Psoas muscle (tissue), 8 donors: ENCODE measurements around the gene TTBK1. TPM values are rescaled to one million over a fixed set of nuclear protein-coding genes. Genes with fewer than 3 reads are reported as not detected.

Experiments used
- ATAC-seq, 4 donors: fragments of 200-7000 bp; cut with Tn5 transposase; one replicate each; pipeline ENCODE4 v1.9.1; 2020; ENCODE audit warnings: moderate library complexity in 3 of 4, mild to moderate bottlenecking in 2 of 4
- DNase-seq, 2 donors: peaks; one replicate each; pipeline ENCODE4 v3.0.0-alpha.2; 2020
- H3K27ac ChIP-seq: fragments of 200-600 bp; one replicate; pipeline ENCODE4 v1.8.0; 2022
- H3K27me3 ChIP-seq, 3 donors: fragments of 200-600 bp in 1 of 3; one replicate each; pipeline versions ENCODE4 v1.6.1 to v1.8.0; 2013 to 2022; ENCODE audit warnings: low read length in 2 of 3, mild to moderate bottlenecking in 2 of 3, moderate library complexity in 1 of 3; ENCODE audit not compliant: insufficient read depth in 3 of 3
- H3K36me3 ChIP-seq, 2 donors: fragments of 200-600 bp in 1 of 2; one replicate each; pipeline versions ENCODE4 v1.6.1 to v1.8.0; 2013 to 2022; ENCODE audit warnings: low read depth in 1 of 2, mild to moderate bottlenecking in 1 of 2, moderate library complexity in 1 of 2; ENCODE audit not compliant: insufficient read depth in 1 of 2
- H3K4me1 ChIP-seq: fragments of 200-600 bp; one replicate; pipeline ENCODE4 v1.8.0; 2022
- H3K4me3 ChIP-seq: fragments of 200-600 bp; one replicate; pipeline ENCODE4 v1.8.0; 2022; ENCODE audit warnings: mild to moderate bottlenecking
- H3K9me3 ChIP-seq: fragments of 200-600 bp; one replicate; pipeline ENCODE4 v1.8.0; 2022
- WGBS, 3 donors: extraction: QIAGEN DNeasy Blood & Tissue Kit; methylation state at CpG; one replicate each; pipeline versions ENCODE4 v1.1.6 to v1.1.7; 2013; 5-methylcytosine and 5-hydroxymethylcytosine counted together
- intact Hi-C, 2 donors: fragments of 100-400 bp; cut with DNase I; formaldehyde crosslinking; loops; one replicate each; pipeline versions ENCODE4 v1.11.0 to v1.14.2; 2022
- polyA plus RNA-seq, 3 donors: library from polyadenylated mRNA; stranded (reverse); fragments of 200-250 nt; gene quantifications; one replicate each; pipeline ENCODE4 v1.2.3, GENCODE V29; 2013
- total RNA-seq, 4 donors: library from RNA; stranded (reverse); fragmentation: NEBNext Ultra II Directional in 2 of 4; extraction: Animal tissue kit (Norgen Biotek cat#: 25700) in 2 of 4; gene quantifications; one replicate each; pipeline versions ENCODE4 v1.2.1 to v1.2.4, GENCODE V29; 2021 to 2023
- TF ChIP-seq, protein P1 (sequence below): fragments of 200-600 bp; IDR thresholded peaks from one replicate; pipeline ENCODE4 v1.8.0; 2022; ENCODE audit warnings: antibody characterized with exemption
- donor health status: healthy with polysubstance abuse.
- donor health status: DM: no; HTN: no; CAD: no; lungs with moderate emphysema.
- donor health status: Bipolar disorder and iron deficiency.
- donor health status: healthy.
- donor health status: DM: yes; HTN: yes; CAD: no.
- donor health status: DM: no; HTN: no; CAD: no.
- donor health status: DM: no; HTN: no; CAD: no.
- donor health status: DM: yes; HTN: yes; CAD: no.

TTBK1 gene
- total and polyA plus RNA-seq, 7 donors, result 0.01 to 0.03 TPM; not detected in 5

DNA sequence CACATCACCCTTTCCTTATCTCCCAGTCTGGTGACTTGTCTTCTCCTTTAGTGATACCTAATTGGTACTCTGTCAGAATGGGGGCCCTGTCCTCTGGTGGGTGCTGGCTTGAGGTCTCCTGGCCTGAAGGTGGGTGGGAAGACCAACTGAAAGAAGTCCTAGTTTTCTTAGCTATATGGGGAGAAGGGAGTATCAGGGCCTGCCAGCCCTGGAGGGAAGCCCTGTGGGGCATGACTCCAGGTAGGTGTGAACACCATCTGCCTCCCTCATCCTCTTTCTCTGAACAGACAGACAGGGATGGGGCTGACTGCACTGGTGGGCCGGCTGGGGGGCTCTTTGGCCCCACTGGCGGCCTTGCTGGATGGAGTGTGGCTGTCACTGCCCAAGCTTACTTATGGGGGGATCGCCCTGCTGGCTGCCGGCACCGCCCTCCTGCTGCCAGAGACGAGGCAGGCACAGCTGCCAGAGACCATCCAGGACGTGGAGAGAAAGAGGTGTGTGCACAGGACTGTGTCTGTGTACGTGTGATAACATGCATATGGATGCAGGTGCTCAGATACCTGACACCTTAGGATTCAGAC is 60.6 kb downstream of the TTBK1 start:
- Histone ChIP-seq H3K27me3 (peaks cover 0 to 52% (median 3%) of the 10 kb centered on the region in 3 donors), H3K36me3 (no peaks in the 10 kb centered on the region), H3K27ac (no peak overlapping the region), H3K4me1 (peaks cover 7% of the 10 kb centered on the region), H3K4me3 (no peak overlapping the region), H3K9me3 (no peaks in the 10 kb centered on the region)
- TF ChIP-seq, protein P1, sequence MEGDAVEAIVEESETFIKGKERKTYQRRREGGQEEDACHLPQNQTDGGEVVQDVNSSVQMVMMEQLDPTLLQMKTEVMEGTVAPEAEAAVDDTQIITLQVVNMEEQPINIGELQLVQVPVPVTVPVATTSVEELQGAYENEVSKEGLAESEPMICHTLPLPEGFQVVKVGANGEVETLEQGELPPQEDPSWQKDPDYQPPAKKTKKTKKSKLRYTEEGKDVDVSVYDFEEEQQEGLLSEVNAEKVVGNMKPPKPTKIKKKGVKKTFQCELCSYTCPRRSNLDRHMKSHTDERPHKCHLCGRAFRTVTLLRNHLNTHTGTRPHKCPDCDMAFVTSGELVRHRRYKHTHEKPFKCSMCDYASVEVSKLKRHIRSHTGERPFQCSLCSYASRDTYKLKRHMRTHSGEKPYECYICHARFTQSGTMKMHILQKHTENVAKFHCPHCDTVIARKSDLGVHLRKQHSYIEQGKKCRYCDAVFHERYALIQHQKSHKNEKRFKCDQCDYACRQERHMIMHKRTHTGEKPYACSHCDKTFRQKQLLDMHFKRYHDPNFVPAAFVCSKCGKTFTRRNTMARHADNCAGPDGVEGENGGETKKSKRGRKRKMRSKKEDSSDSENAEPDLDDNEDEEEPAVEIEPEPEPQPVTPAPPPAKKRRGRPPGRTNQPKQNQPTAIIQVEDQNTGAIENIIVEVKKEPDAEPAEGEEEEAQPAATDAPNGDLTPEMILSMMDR, result no peak
- 50 to 70% (median 54%) methylated on average over 8 of the region's 8 CpGs for WGBS, 3 donors
- intact Hi-C loops, result no loop called here
- DNase-seq, result no peak
- no peak for ATAC-seq

DNA sequence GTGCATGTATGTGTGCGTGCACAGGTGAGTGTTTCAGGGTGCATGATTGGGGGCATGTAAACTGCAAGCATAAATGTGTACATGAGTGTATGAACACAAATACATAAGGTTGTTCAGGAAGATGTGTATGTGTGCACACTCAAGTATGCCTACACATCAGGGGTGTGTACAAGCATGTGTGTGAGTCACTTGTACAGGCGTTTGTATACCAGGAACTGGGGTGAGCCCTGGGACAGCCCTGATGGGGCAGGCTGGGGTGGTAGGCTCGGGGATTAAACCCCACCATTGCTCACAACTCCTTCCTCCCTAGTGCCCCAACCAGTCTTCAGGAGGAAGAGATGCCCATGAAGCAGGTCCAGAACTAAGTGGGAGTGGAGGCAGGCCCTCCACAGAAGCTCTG is 61.1 kb downstream of the TTBK1 start:
- H3K4me3 ChIP-seq, result no peak overlapping the region
- ATAC-seq (no peak), DNase-seq (no peak)
- TF ChIP-seq, protein P1, result no peak
- H3K27ac ChIP-seq, result no peak overlapping the region
- intact Hi-C loops, result no loop called here
- no peaks in the 10 kb centered on the region for H3K9me3 ChIP-seq
- WGBS, 3 donors, result 72 to 80% (median 75%) methylated on average over 3 of the region's 3 CpGs
- H3K4me1 ChIP-seq, result peaks cover 10% of the 10 kb centered on the region
- no peaks in the 10 kb centered on the region for H3K36me3 ChIP-seq
- peaks cover 0 to 50% (median 0%) of the 10 kb centered on the region in 3 donors for H3K27me3 ChIP-seq

DNA sequence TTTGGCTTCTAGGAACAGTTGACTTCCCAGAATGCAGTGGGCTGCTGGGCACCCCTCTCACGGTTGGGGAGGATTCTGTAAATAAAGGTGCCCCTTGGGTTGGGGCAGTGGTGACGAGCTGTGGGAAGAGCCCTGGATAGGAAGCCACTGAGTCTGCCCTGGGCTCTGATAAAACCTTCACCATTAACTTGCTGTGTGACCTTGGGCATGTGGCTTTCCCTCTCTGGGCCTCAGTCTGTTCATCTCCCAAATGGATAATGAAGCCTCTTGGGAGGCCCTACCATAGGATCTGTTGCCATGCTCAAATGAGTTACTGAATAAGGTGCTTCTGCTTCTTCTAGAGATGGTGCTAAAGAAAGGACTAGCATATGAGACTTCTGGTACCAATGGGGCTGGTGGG is 61.6 kb downstream of the TTBK1 start:
- intact Hi-C loops, result no loop called here
- Histone ChIP-seq H3K4me3 (no peak overlapping the region), H3K4me1 (peaks cover 10% of the 10 kb centered on the region), H3K9me3 (no peaks in the 10 kb centered on the region), H3K27me3 (peaks cover 0 to 47% (median 0%) of the 10 kb centered on the region in 3 donors), H3K27ac (no peak overlapping the region), H3K36me3 (no peaks in the 10 kb centered on the region)
- ATAC-seq (no peak), DNase-seq (no peak)
- WGBS, 3 donors, result 72 to 77% (median 73%) methylated on average over 2 of the region's 2 CpGs
- TF ChIP-seq, protein P1, result no peak

DNA sequence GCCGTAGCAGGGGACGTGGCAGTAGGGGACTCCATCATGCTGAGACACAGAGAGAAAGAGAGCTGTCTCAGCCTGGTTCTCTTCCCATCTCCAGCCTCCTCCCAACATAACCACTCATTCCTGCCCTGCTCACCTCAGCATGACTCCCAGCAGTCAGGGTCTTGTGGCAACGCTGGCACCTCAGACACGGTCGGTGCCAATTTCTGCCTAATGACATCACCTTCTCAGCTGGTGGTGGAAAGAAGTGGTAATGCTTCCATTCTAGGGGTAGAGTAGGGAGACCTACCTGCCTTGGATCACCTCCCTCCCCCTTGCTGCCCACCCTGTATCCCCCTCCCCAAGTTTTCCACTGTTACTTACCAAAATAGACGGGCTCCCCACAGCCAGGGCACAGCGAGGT is 62.8 kb downstream of the TTBK1 start:
- Histone ChIP-seq H3K4me3 (no peak overlapping the region), H3K36me3 (no peaks in the 10 kb centered on the region), H3K9me3 (no peaks in the 10 kb centered on the region), H3K27me3 (peaks cover 0 to 41% (median 0%) of the 10 kb centered on the region in 3 donors), H3K27ac (no peak overlapping the region), H3K4me1 (peaks cover 10% of the 10 kb centered on the region)
- WGBS, 3 donors, result 74 to 94% (median 83%) methylated on average over 7 of the region's 7 CpGs
- intact Hi-C loops, result no loop called here
- ATAC-seq, result no peak
- no peak for DNase-seq
- TF ChIP-seq, protein P1, result no peak
